ENCODE measurements around the gene PAQR4.

- TF ChIP-seq CTCF (IDR thresholded peaks at IDR 0.05), result no peak
- TF ChIP-seq EP300 (IDR thresholded peaks at IDR 0.05), result no peak
- TF ChIP-seq POLR2AphosphoS5 (IDR thresholded peaks at IDR 0.05), result no peak
- no peak for TF ChIP-seq POLR2A (IDR thresholded peaks at IDR 0.05)
These were observed 42.5 kb upstream of the PAQR4 start for GRCh38 chr16:2926650-2926999.

Measured in upper lobe of left lung (tissue), 4 donors.